Measurements from ENCODE around the gene NRBP1. TPM values are rescaled to one million over a fixed set of nuclear protein-coding genes. Genes with fewer than 3 reads are reported as not detected.
A peak's percentile ranks its signal among the peaks of the same experiment; 100 is the strongest.

Gene NRBP1
- total RNA-seq (2014; rRNA removed; shearing (Covaris generic)) = 27.9 and 28.5 TPM in 2 replicates
- 46.0 and 48.5 TPM in 2 replicates for total RNA-seq (2022)
- percentile 63 among the genes with signal in this experiment for Bru-seq, nascent RNA
- BruChase-seq, experiment 1, labeled RNA remaining after a 6-hour chase = percentile 73 among the genes with signal in this experiment
- BruChase-seq, experiment 2, labeled RNA remaining after a 2-hour chase = percentile 80 among the genes with signal in this experiment
- long read RNA-seq, partial matches to known transcripts = 55 of 65 reads
- long read RNA-seq, other reads (novel, unspliced or antisense) = 9 of 65 reads

GRCh38 chr2:27428213-27428977 is at the start of gene NRBP1:
NRBP1 (plus strand) TSS chr2:27428631; CDS start chr2:27433274, 4,643 bp downstream.
- ChIA-PET CTCF (ENCODE audit: unreplicated experiment) (interaction anchor here (0.8 kb wide), 1 partner anchor 58 kb away, joined by 3 read pairs; the partner anchor contains the start of genes EIF2B4 and SNX17), POLR2A (interaction anchor here (0.6 to 2.8 kb wide), 10 partner anchors 11 to 235 kb away, joined by 3 to 24 read pairs (median 4); partner anchors contain the start of genes PPM1G, SLC30A3, SLC4A1AP and SUPT7L)
- BruUV-seq (replicated peaks) = no TSS peak

GRCh38 chr2:27378809-27379290 is 49.6 kb upstream of the NRBP1 start:
- H3K79me2 ChIP-seq (ENCODE audit: insufficient read depth, low read depth, low read length) = peaks cover 11% of the 10 kb centered on the region; the same call in 1 of the 2 replicates
- no peaks in the 10 kb centered on the region for H3K9me2 ChIP-seq (ENCODE audit: insufficient read depth, low read length)
- CTCF ChIA-PET (ENCODE audit: unreplicated experiment) = no interaction called here
- POLR2A ChIA-PET = interaction anchor here (0.7 to 2.3 kb wide), 3 partner anchors 7 to 28 kb away, joined by 3 to 18 read pairs (median 3); partner anchors contain the start of gene SNX17
- H4K20me1 ChIP-seq (ENCODE audit: insufficient read depth, low read length) = no peaks in the 10 kb centered on the region
- peak overlapping the region; percentile 98 for H3K4me2 ChIP-seq (ENCODE audit: low read length)
- peak overlapping the region; percentile 72 for H3K27ac ChIP-seq (ENCODE audit: low read depth, low read length, poor library complexity, severe bottlenecking)
- no peaks in the 10 kb centered on the region for H3K9me3 ChIP-seq (ENCODE audit: low read length)
- peak overlapping the region; percentile 86 for H3K4me3 ChIP-seq (ENCODE audit: low read depth, low read length, poor library complexity, severe bottlenecking)
- peaks cover 93% of the 10 kb centered on the region for H3K36me3 ChIP-seq (ENCODE audit: insufficient read depth, low read length)
- peaks cover 19% of the 10 kb centered on the region for H3K4me1 ChIP-seq (ENCODE audit: insufficient read depth, low read length, poor library complexity, severe bottlenecking)
- intact Hi-C loops (cut with micrococcal nuclease; ENCODE audit: unreplicated experiment) = no loop called here
- TF ChIP-seq EZH2phosphoT487 (IDR thresholded peaks at IDR 0.05; ENCODE audit: borderline replicate concordance, low read depth, low read length) (no peak), CTCF (conservative IDR thresholded peaks at IDR 0.05; ENCODE audit: low read length) (no peak)
- BruUV-seq (replicated peaks) = no TSS peak
- H2AFZ ChIP-seq (ENCODE audit: low read length) = no peak overlapping the region
- no peak for DNase-seq (ENCODE audit: low spot score)

More at GRCh38 chr2:27428213-27428977, at the start of gene NRBP1:
- Histone ChIP-seq H3K36me3 (ENCODE audit: insufficient read depth, low read length) (peaks cover 6% of the 10 kb centered on the region; the same call in 1 of the 2 replicates), H3K4me3 (ENCODE audit: low read depth, low read length, poor library complexity, severe bottlenecking) (peak within 1 kb of the TSS; percentile 86), H3K4me1 (ENCODE audit: insufficient read depth, low read length, poor library complexity, severe bottlenecking) (peaks cover 21% of the 10 kb centered on the region), H3K9me2 (ENCODE audit: insufficient read depth, low read length) (no peaks in the 10 kb centered on the region), H2AFZ (ENCODE audit: low read length) (peak within 1 kb of the TSS; percentile 61), H3K4me2 (ENCODE audit: low read length) (peak within 1 kb of the TSS; percentile 97), H3K27ac (ENCODE audit: low read depth, low read length, poor library complexity, severe bottlenecking) (peak within 1 kb of the TSS; percentile 76), H3K9me3 (ENCODE audit: low read length) (no peaks in the 10 kb centered on the region), H3K79me2 (ENCODE audit: insufficient read depth, low read depth, low read length) (peaks cover 35% of the 10 kb centered on the region), H4K20me1 (ENCODE audit: insufficient read depth, low read length) (peaks cover 11% of the 10 kb centered on the region)
- TF ChIP-seq CTCF (conservative IDR thresholded peaks at IDR 0.05; ENCODE audit: low read length) = peak; percentile 66
- no peak for TF ChIP-seq EZH2phosphoT487 (IDR thresholded peaks at IDR 0.05; ENCODE audit: borderline replicate concordance, low read depth, low read length)
- DNase-seq (ENCODE audit: low spot score) = peak; percentile 96
- intact Hi-C loops (cut with micrococcal nuclease; ENCODE audit: unreplicated experiment) = loop anchor here (1.0 to 2.0 kb wide), 2 partner anchors 19 to 200 kb away; partner anchors contain the start of genes CCDC121, GPN1 and PPM1G
